HEK293 (cell line): ENCODE measurements around the gene CYB5RL.
"Not testable (repeated sequence)": the region's sequence is repeated elsewhere in the genome, so short reads cannot be mapped to it uniquely, and the experiment has no call there.

ENCODE experiments used
- CTCF ChIA-PET: fragments of 350-600 bp; formaldehyde crosslinking; extraction: SDS; loops from one replicate; lab custom pipeline; 2021; ENCODE audit warnings: antibody characterized with exemption; lab: Yijun Ruan, JAX
- POLR2A ChIA-PET: fragments of 300-600 bp; formaldehyde crosslinking; extraction: SDS; loops from one replicate; lab custom pipeline; 2020; ENCODE audit warnings: antibody characterized with exemption, inconsistent platforms; lab: Yijun Ruan, JAX
- H3K27ac ChIP-seq: fragments of 200-500 bp; sonication (Bioruptor generic); 2 replicates; pipeline ENCODE4 v1.5.1; 2014; ENCODE audit warnings: low read depth, low read length, control low read depth, inconsistent platforms; ENCODE audit errors: extremely low read depth
- H3K36me3 ChIP-seq, 2 experiments: fragments of 200-500 bp in 1 of 2; sonication (Bioruptor generic) in 1 of 2; 1 replicate in 1 of 2; 2 replicates in 1 of 2; pipeline ENCODE4 v1.5.1; 2014 to 2017; ENCODE audit warnings: inconsistent platforms in 2 of 2, low read length in 2 of 2; ENCODE audit not compliant: control insufficient read depth in 2 of 2, insufficient read depth in 1 of 2
- H3K4me1 ChIP-seq: fragments of 200-500 bp; sonication (Bioruptor generic); 2 replicates; pipeline ENCODE4 v1.5.1; 2014; ENCODE audit warnings: mild to moderate bottlenecking, low read length, inconsistent platforms; ENCODE audit not compliant: control insufficient read depth, insufficient read depth
- H3K4me3 ChIP-seq: 2 replicates; pipeline ENCODE4 v1.5.1; 2011; ENCODE audit warnings: low read depth, mild to moderate bottlenecking, control low read depth, low read length, moderate library complexity
- H3K9me3 ChIP-seq: fragments of 200-500 bp; sonication (Bioruptor generic); 2 replicates; pipeline ENCODE4 v1.5.1; 2014; ENCODE audit warnings: low read depth, low read length, inconsistent platforms; ENCODE audit not compliant: control insufficient read depth, insufficient read depth
- HOXC10 ChIP-seq: sonication (generic); formaldehyde crosslinking; IDR thresholded peaks from 2 replicates; pipeline ENCODE4 v1.8.1; 2023; ENCODE audit warnings: mild to moderate bottlenecking, missing genetic modification reagents
- KLF1 ChIP-seq: fragments of 450-650 bp; formaldehyde crosslinking; IDR thresholded peaks from 2 replicates; pipeline ENCODE4 v1.5.1; 2016; ENCODE audit warnings: missing biosample characterization, missing genetic modification characterization
- SCRT1 ChIP-seq: fragments of 450-650 bp; formaldehyde crosslinking; IDR thresholded peaks from 2 replicates; pipeline ENCODE4 v1.5.1; 2016; ENCODE audit warnings: missing biosample characterization, missing genetic modification characterization, borderline replicate concordance
- SCRT2 ChIP-seq: fragments of 450-650 bp; formaldehyde crosslinking; IDR thresholded peaks from 2 replicates; pipeline ENCODE4 v1.5.1; 2016; ENCODE audit warnings: missing biosample characterization, missing genetic modification characterization
- ZBTB48 ChIP-seq: fragments of 450-650 bp; formaldehyde crosslinking; IDR thresholded peaks from 2 replicates; pipeline ENCODE4 v1.5.1; 2016; ENCODE audit warnings: missing biosample characterization, missing genetic modification characterization
- ZIC2 ChIP-seq: fragments of 450-650 bp; formaldehyde crosslinking; IDR thresholded peaks from 2 replicates; pipeline ENCODE4 v1.5.1; 2016; ENCODE audit warnings: missing biosample characterization, missing genetic modification characterization
- ZNF223 ChIP-seq: fragments of 450-650 bp; formaldehyde crosslinking; IDR thresholded peaks from 2 replicates; pipeline ENCODE4 v1.5.1; 2016; ENCODE audit warnings: missing biosample characterization, missing genetic modification characterization
- ZNF302 ChIP-seq: fragments of 450-650 bp; formaldehyde crosslinking; IDR thresholded peaks from 2 replicates; pipeline ENCODE4 v1.5.1; 2016; ENCODE audit warnings: missing biosample characterization, missing genetic modification characterization, low read depth
- ZNF391 ChIP-seq: fragments of 450-650 bp; formaldehyde crosslinking; IDR thresholded peaks from 2 replicates; pipeline ENCODE4 v1.5.1; 2016; ENCODE audit warnings: low read depth, missing biosample characterization, missing genetic modification characterization, borderline replicate concordance
- ZNF600 ChIP-seq: fragments of 450-650 bp; formaldehyde crosslinking; IDR thresholded peaks from 2 replicates; pipeline ENCODE4 v1.5.1; 2016; ENCODE audit warnings: missing biosample characterization, missing genetic modification characterization
- ZNF701 ChIP-seq: fragments of 450-650 bp; formaldehyde crosslinking; IDR thresholded peaks from 2 replicates; pipeline ENCODE4 v1.5.1; 2016; ENCODE audit warnings: missing biosample characterization, missing genetic modification characterization
- ZNF747 ChIP-seq: fragments of 450-650 bp; formaldehyde crosslinking; IDR thresholded peaks from 2 replicates; pipeline ENCODE4 v1.5.1; 2016; ENCODE audit warnings: missing biosample characterization, missing genetic modification characterization
- TF ChIP-seq, protein P1 (sequence below): fragments of 450-650 bp; formaldehyde crosslinking; IDR thresholded peaks from 2 replicates; pipeline ENCODE4 v1.5.1; 2016; ENCODE audit warnings: missing biosample characterization, missing genetic modification characterization
- TF ChIP-seq, protein P2 (sequence below): fragments of 450-650 bp; formaldehyde crosslinking; IDR thresholded peaks from 2 replicates; pipeline ENCODE4 v1.5.1; 2016; ENCODE audit warnings: missing biosample characterization, missing genetic modification characterization

Gene CYB5RL

DNA sequence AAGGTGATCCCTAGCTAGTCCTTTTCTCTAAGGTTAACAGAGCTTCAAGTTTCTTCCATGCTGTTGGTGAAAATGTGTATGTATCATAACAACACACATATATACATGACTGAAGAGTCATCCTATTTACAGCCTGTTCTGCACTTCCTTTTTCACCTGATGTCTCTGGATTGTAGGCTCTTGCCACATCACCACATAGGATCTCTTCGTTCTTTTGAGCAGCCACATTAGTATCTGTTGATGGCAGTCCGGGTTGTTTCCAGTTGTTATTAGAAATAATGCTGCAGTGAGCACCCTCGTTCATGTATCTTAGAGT, 19.8 kb upstream of the CYB5RL start:
- CTCF ChIA-PET, result interaction anchor here (0.6 kb wide), 1 partner anchor 114 kb away, joined by 3 read pairs; no protein-coding TSS in a partner anchor

DNA sequence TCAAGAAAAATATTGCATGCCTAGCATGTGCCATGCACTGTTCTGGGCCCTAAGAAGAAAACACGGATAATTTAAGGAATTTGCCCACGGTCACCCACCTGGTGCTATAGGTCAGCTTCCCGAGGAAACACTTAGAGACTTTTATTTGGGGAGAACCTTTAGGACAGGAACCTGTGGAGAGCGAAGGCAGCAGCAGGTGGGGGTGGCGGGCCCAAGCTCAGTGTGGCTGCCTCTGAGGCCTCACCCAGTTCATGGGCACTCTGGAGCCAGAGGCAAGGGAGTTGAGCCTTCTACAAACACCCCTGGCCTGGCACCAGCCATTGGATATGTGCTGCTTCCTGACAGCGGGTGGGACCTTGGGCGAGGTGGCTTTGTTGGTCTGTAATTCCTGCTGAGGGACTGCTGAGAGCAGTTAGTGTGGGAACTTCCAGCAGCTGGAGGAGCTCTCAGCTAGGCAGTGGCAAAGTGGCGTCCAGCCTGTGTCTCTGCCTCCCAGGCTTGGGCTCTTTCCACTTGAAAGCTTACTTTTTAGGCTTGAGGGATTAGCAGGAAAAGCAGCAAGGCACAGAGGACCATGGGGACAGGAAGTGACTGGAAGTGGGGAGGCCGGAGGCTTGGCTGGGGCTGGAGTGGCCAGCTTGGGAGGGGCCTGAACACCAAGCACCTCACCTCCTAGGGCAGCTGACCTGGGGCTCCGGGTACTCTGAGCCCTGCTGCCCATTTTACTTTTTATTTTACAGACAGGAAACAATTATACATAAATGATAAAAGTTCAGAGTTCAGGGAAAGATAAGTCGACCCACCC, 19.3 kb upstream of the CYB5RL start:
- POLR2A ChIA-PET, result interaction anchor here (0.6 to 1.9 kb wide), 2 partner anchors 19 to 94 kb away, joined by 6 to 7 read pairs; partner anchors contain the start of genes CYB5RL and MRPL37
- Histone ChIP-seq H3K4me1 (no peaks in the 10 kb centered on the region), H3K9me3 (no peaks in the 10 kb centered on the region), H3K27ac (no peak overlapping the region), H3K36me3 (peaks cover 20 to 78% of the 10 kb centered on the region in 2 experiments), H3K4me3 (no peak overlapping the region)
- TF ChIP-seq SCRT2 (tag by site-specific recombination), result peak; percentile 81
- TF ChIP-seq ZNF701 (tag by site-specific recombination), result no peak
- peak; percentile 47; the same call in 1 of the 2 replicates for TF ChIP-seq KLF1 (tag by site-specific recombination)
- TF ChIP-seq SCRT1 (tag by site-specific recombination), result 0 out of 2 replicates have a peak, but pooled peaks have one; percentile 34
- TF ChIP-seq ZIC2, result peak; percentile 88
- CTCF ChIA-PET, result interaction anchor here (0.7 kb wide), 1 partner anchor 351 kb away, joined by 3 read pairs; no protein-coding TSS in a partner anchor

More for the DNA sequence above, 19.8 kb upstream of the CYB5RL start:
- no peaks in the 10 kb centered on the region for H3K4me1 ChIP-seq
- POLR2A ChIA-PET, result interaction anchor here (1.9 kb wide), 1 partner anchor 20 kb away, joined by 6 read pairs; the partner anchor contains the start of genes CYB5RL and MRPL37
- H3K9me3 ChIP-seq, result no peaks in the 10 kb centered on the region
- no peak overlapping the region for H3K27ac ChIP-seq
- H3K4me3 ChIP-seq, result no peak overlapping the region
- H3K36me3 ChIP-seq, result peaks cover 19 to 73% of the 10 kb centered on the region in 2 experiments; a peak in 2 of 3 replicates
- TF ChIP-seq ZNF600 (tag by site-specific recombination), result 0 out of 2 replicates have a peak, but pooled peaks have one; percentile 7
- no peak for TF ChIP-seq ZNF747 (tag by site-specific recombination)

DNA sequence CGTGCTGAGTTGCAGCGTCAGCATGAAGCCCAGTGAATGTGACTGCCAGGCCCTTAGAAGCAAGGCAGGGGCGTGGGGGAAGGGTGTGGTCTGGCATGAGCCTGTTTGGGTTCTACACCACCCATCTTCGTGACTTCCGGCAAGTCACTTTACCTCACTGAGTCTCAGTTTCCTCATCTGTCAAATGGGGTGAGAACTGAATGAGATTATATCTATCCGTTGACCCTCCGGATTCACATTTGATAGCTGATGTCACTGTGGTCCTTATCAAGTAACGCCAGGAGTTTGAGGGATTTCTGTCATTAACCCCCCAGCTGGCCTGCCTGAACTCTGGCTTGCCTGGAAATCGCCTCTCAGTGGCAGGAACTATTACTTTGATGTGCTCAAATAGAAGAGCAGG, 15.7 kb upstream of the CYB5RL start:
- Histone ChIP-seq H3K36me3 (peaks cover 38 to 100% of the 10 kb centered on the region in 2 experiments), H3K27ac (no peak overlapping the region), H3K4me3 (no peak overlapping the region), H3K4me1 (no peaks in the 10 kb centered on the region), H3K9me3 (no peaks in the 10 kb centered on the region)
- POLR2A ChIA-PET, result no interaction called here
- TF ChIP-seq ZNF302 (tag by site-specific recombination) (no peak), HOXC10 (CRISPR knock-in tag) (no peak), KLF1 (tag by site-specific recombination) (peak; percentile 36; the same call in 1 of the 2 replicates)
- CTCF ChIA-PET, result no interaction called here

DNA sequence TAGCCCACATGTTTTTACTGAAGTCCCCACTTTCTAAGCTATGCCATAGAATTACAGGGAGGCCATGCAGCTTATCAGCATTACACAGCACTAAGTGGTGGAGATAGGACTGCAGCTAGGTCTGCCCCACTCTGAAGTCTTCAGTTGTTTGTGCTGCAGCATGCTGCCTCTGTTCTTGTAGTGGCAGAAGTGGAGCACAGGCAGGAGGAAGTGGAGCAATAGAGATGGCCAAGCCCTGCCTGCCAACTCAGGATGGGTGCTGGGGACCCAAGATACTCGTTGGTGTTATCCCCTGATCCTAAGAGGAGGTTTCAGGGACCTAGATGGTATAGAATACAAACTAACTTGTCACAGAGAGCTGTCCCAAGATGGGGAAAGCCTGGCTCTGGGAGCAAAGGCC, 13.0 kb upstream of the CYB5RL start:
- peaks cover 51 to 97% of the 10 kb centered on the region in 2 experiments for H3K36me3 ChIP-seq
- POLR2A ChIA-PET, result no interaction called here
- CTCF ChIA-PET, result interaction anchor here (0.7 kb wide), 1 partner anchor 203 kb away, joined by 4 read pairs; no protein-coding TSS in a partner anchor

DNA sequence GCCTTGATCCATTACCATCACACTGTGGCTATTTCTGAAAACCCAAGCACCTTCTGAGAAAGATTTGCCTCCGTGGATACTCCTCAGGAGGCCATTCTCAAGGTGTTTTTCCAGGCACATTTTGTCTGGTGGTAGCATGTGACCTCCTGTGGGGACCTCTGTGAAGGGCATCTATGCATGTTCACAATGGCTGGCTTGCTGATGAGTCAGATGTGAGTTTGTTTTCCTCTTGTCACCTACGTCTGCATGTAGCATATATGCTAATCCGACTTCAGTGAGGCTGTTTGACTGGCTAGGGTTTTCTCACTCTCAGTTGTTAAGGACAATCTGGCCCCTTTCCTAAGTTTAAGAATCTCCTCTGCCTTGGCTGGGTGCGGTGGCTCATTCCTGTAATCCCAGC, 8.1 kb upstream of the CYB5RL start:
- peaks cover 55 to 90% of the 10 kb centered on the region in 2 experiments for H3K36me3 ChIP-seq
- POLR2A ChIA-PET, result interaction anchor here (0.6 kb wide), 1 partner anchor 548 kb away, joined by 5 read pairs; no protein-coding TSS in a partner anchor

More for the DNA sequence above, 13.0 kb upstream of the CYB5RL start:
- no peak for TF ChIP-seq ZNF391
- TF ChIP-seq KLF1 (tag by site-specific recombination), result no peak
- TF ChIP-seq, protein P1, sequence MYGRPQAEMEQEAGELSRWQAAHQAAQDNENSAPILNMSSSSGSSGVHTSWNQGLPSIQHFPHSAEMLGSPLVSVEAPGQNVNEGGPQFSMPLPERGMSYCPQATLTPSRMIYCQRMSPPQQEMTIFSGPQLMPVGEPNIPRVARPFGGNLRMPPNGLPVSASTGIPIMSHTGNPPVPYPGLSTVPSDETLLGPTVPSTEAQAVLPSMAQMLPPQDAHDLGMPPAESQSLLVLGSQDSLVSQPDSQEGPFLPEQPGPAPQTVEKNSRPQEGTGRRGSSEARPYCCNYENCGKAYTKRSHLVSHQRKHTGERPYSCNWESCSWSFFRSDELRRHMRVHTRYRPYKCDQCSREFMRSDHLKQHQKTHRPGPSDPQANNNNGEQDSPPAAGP, result no peak
- TF ChIP-seq ZBTB48 (tag by site-specific recombination), result no peak
- TF ChIP-seq, protein P2, sequence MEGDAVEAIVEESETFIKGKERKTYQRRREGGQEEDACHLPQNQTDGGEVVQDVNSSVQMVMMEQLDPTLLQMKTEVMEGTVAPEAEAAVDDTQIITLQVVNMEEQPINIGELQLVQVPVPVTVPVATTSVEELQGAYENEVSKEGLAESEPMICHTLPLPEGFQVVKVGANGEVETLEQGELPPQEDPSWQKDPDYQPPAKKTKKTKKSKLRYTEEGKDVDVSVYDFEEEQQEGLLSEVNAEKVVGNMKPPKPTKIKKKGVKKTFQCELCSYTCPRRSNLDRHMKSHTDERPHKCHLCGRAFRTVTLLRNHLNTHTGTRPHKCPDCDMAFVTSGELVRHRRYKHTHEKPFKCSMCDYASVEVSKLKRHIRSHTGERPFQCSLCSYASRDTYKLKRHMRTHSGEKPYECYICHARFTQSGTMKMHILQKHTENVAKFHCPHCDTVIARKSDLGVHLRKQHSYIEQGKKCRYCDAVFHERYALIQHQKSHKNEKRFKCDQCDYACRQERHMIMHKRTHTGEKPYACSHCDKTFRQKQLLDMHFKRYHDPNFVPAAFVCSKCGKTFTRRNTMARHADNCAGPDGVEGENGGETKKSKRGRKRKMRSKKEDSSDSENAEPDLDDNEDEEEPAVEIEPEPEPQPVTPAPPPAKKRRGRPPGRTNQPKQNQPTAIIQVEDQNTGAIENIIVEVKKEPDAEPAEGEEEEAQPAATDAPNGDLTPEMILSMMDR (tag by site-specific recombination), result no peak
- TF ChIP-seq ZNF223 (tag by site-specific recombination), result no peak
- Histone ChIP-seq H3K9me3 (no peaks in the 10 kb centered on the region), H3K4me3 (no peak overlapping the region), H3K27ac (no peak overlapping the region), H3K4me1 (no peaks in the 10 kb centered on the region)

More for the DNA sequence above, 8.1 kb upstream of the CYB5RL start:
- H3K27ac ChIP-seq, H3K9me3 ChIP-seq, H3K4me3 ChIP-seq, CTCF ChIA-PET, H3K4me1 ChIP-seq: not testable (repeated sequence)
